SJSA1 (cell line): ENCODE measurements around the gene AZGP1. TPM values are rescaled to one million over a fixed set of nuclear protein-coding genes. Genes with fewer than 3 reads are reported as not detected.
"Not testable (repeated sequence)": the region's sequence is repeated elsewhere in the genome, so short reads cannot be mapped to it uniquely, and the experiment has no call there.

Experiments used
- DNase-seq, 2 experiments: peaks; one replicate each; pipeline ENCODE4 v3.0.0-alpha.2; 2015 to 2020; ENCODE audit warnings: low spot score in 2 of 2, low read depth in 1 of 2
- H3K27ac ChIP-seq: fragments of 250-450 bp; sonication (Bioruptor Pico); 2 replicates; pipeline ENCODE4 v1.5.1; 2020; ENCODE audit warnings: mild to moderate bottlenecking, moderate library complexity
- H3K27me3 ChIP-seq: fragments of 250-450 bp; sonication (Bioruptor Pico); replicated peaks from 2 replicates; pipeline ENCODE4 v1.5.1; 2020; ENCODE audit warnings: mild to moderate bottlenecking, moderate library complexity
- H3K36me3 ChIP-seq: fragments of 250-450 bp; sonication (Bioruptor Pico); 2 replicates; pipeline ENCODE4 v1.5.1; 2020; ENCODE audit warnings: mild to moderate bottlenecking
- H3K4me1 ChIP-seq: fragments of 250-450 bp; sonication (Bioruptor Pico); replicated peaks from 2 replicates; pipeline ENCODE4 v1.6.1; 2021; ENCODE audit warnings: mild to moderate bottlenecking
- H3K4me3 ChIP-seq: fragments of 250-450 bp; sonication (Bioruptor Pico); 2 replicates; pipeline ENCODE4 v1.5.1; 2020; ENCODE audit warnings: mild to moderate bottlenecking
- H3K9me3 ChIP-seq: fragments of 250-450 bp; sonication (Bioruptor Pico); replicated peaks from 2 replicates; pipeline ENCODE4 v1.5.1; 2020; ENCODE audit warnings: mild to moderate bottlenecking
- total RNA-seq: library from RNA; depleted of rRNA; stranded (reverse); fragments of >200 nt; shearing (Covaris generic); gene quantifications from 2 replicates; pipeline ENCODE4 v1.2.3, GENCODE V29; 2014; rRNA removed

AZGP1 gene
- total RNA-seq = not detected in 2 replicates

DNA sequence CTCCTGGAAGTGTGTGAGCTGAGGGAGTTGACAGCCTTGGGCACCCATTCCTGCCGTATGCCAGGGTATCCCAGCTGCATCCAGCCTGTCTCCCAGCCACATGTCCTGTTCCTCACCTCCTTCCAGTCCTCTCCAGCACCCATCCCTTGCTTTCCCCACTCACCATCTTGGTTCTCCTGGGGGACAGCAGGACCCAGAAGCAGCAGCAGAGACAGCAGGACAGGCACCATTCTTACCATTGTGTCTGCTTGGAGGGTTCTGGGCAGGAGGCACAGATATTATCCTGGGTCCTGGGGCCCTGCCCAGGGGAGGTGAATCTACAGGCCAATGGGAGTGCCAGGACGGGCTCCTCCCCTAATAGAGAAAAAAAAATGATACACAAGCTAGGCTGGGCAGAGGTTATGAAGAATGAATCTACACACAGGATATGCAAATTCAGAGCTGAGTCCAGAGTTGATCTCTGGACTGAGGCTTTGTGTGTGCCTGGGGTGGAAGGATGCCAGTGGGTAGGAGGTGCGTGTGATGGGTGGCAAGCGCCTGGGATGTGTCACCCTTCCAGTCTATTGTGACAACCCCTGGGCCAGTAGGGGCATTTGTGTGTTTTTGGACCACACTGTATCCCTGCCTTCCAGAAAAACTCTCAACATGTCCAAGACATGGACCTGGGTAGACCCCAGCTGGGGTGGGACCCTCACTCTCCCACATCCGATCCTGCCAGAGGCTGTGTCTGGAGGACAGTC, at the start of gene AZGP1:
Gene AZGP1, minus strand, starts transcription at position 250 of the 740 bp plus-strand sequence. Its CDS starts 11 bp downstream, at position 239.
- no peaks in the 10 kb centered on the region; the same call in 1 of the 2 replicates for H3K27me3 ChIP-seq
- no peaks in the 10 kb centered on the region for H3K36me3 ChIP-seq
- no peaks in the 10 kb centered on the region for H3K9me3 ChIP-seq
- H3K27ac ChIP-seq = no peak within 1 kb of the TSS
- no peak for DNase-seq
- no peak within 1 kb of the TSS for H3K4me3 ChIP-seq
- no peaks in the 10 kb centered on the region for H3K4me1 ChIP-seq

DNA sequence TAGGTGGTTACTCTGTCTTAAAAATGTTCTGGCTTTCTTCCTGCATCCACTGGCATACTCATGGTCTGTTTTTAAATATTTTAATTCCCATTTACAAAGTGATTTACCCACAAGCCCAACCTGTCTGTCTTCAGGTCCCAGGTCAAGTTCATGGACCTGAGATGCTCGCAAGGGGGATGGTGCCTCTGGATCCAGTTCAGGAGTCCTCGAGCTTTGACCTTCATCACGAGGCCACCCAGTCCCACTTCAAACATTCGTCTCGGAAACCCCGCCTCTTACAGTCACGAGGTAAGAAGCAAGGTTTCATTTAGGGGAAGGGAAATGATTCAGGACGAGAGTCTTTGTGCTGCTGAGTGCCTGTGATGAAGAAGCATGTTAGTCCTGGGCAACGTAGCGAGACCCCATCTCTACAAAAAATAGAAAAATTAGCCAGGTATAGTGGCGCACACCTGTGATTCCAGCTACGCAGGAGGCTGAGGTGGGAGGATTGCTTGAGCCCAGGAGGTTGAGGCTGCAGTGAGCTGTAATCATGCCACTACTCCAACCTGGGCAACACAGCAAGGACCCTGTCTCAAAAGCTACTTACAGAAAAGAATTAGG, 48.3 kb upstream of the AZGP1 start:
- DNase-seq = no peak
- H3K27me3 ChIP-seq = no peaks in the 10 kb centered on the region
- no peaks in the 10 kb centered on the region for H3K9me3 ChIP-seq
- peaks cover 72% of the 10 kb centered on the region for H3K36me3 ChIP-seq
- H3K4me1 ChIP-seq = peaks cover 5% of the 10 kb centered on the region; the same call in 1 of the 2 replicates
- H3K27ac ChIP-seq = no peak overlapping the region
- H3K4me3 ChIP-seq = no peak overlapping the region

DNA sequence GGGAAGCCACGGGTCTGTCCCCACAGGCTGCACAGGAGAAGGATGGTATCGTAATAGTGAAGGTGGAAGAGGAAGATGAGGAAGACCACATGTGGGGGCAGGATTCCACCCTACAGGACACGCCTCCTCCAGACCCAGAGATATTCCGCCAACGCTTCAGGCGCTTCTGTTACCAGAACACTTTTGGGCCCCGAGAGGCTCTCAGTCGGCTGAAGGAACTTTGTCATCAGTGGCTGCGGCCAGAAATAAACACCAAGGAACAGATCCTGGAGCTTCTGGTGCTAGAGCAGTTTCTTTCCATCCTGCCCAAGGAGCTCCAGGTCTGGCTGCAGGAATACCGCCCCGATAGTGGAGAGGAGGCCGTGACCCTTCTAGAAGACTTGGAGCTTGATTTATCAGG, 47.7 kb upstream of the AZGP1 start:
- DNase-seq = no peak
- Histone ChIP-seq H3K27ac (no peak overlapping the region), H3K27me3 (no peaks in the 10 kb centered on the region), H3K9me3 (no peaks in the 10 kb centered on the region), H3K36me3 (peaks cover 78% of the 10 kb centered on the region), H3K4me3 (no peak overlapping the region), H3K4me1 (peaks cover 5% of the 10 kb centered on the region; the same call in 1 of the 2 replicates)

DNA sequence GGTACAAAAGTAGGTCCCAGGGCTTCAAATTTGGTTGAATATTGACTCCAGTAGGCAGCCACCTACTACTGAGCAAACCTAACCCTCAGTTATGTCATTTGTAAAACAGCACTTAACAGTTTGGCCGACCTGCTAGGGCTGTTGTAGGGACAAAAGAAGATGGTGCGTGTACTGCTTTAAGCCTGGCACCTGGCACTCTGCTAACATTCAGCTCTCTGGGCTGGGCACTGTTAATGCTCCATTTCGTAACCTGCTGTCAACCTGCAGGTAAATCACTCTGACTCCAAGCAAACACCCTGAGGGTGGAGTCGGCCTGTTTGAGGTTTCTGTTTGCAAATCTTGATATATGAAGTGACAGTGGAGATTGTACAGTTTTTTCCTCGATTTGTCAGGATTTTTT, 46.8 kb upstream of the AZGP1 start:
- Histone ChIP-seq H3K27me3 (no peaks in the 10 kb centered on the region), H3K4me1 (peaks cover 7% of the 10 kb centered on the region), H3K27ac (no peak overlapping the region), H3K9me3 (no peaks in the 10 kb centered on the region), H3K36me3 (peaks cover 74% of the 10 kb centered on the region), H3K4me3 (no peak overlapping the region)
- DNase-seq = no peak

DNA sequence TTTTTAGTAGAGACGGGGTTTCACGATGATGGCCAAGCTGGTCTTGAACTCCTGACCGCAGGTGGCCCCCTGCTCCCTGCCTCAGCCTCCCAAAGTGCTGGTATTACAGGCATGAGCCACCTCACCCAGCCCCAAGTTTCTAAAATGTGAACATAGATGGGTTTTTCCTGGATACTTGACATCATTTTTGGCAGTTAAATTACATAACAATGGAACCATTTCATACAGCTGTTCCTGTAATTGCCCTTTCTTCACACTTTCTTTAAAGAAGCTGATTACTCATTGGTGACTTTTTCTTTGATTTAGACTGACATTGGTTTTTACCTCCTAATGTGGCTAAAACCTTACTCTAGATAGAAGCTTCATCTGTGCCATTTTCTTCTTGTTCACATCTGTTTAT, 45.5 kb upstream of the AZGP1 start:
- Histone ChIP-seq H3K4me1 (peaks cover 20% of the 10 kb centered on the region), H3K36me3 (peaks cover 71% of the 10 kb centered on the region), H3K4me3 (no peak overlapping the region), H3K27me3 (no peaks in the 10 kb centered on the region), H3K27ac (no peak overlapping the region), H3K9me3 (no peaks in the 10 kb centered on the region)
- DNase-seq = no peak

DNA sequence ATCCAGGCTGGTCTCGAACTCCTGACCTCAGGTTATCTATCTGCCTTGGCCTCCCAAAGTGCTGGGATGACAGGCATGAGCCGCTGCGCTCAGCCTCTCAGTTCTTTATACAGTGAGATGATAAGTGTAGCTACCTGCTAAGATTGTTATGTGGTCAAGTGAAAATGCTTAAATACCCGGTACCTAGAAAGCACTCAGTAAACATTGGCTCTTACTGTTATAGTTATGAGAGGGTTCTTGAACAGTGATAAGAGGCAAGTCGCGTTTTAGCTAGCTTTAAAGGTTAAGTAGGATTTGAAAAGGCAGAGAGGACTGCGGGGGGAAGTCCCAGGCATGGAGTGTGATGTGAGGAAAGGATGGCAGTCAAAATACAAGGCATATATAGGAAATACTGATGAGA, 44.1 kb upstream of the AZGP1 start:
- Histone ChIP-seq H3K36me3 (peaks cover 62% of the 10 kb centered on the region), H3K4me3 (no peak overlapping the region), H3K27me3 (no peaks in the 10 kb centered on the region), H3K9me3 (no peaks in the 10 kb centered on the region), H3K27ac (no peak overlapping the region), H3K4me1 (peaks cover 20% of the 10 kb centered on the region)
- no peak for DNase-seq

DNA sequence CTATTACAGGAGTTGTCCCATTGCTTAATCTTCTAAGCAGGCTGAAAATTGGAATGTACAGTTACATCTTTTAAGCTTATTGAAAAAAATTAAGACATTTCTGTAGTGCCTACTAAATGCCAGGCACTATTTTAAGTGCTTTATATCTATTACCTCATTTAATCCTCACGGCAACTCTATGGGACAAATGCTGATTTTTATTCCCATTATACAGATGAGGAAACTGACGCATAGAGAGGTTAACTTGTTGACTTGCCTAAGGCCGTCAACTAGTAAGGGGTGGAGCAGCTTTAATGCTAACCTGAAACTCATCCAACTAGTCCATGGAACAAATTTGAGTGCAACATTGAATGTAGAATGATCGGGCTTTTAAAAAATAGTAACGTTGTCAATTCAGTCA, 42.0 kb upstream of the AZGP1 start:
- Histone ChIP-seq H3K27me3 (no peaks in the 10 kb centered on the region), H3K4me3 (no peak overlapping the region), H3K9me3 (no peaks in the 10 kb centered on the region), H3K36me3 (peaks cover 43% of the 10 kb centered on the region), H3K27ac (peak overlapping the region; percentile 20; the same call in 1 of the 2 replicates), H3K4me1 (peaks cover 20% of the 10 kb centered on the region)
- no peak for DNase-seq

DNA sequence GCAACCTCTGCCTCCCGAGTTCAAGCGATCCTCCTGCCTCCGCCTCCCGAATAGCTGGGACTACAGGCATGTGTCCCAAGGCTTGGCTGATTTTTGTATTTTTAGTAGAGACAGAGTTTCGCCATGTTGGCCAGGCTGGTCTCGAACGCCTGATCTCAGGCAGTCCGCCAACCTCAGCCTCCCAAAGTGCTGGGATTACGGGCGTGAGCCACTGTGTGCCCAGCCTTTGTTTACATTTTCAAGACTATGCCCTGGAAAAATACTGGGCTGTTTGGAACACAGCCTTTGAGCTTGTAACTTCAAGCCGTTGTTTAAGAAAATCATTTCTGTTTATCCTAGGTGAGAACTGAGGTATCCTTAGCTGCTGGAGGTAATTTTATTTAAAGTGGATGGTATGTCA, 41.5 kb upstream of the AZGP1 start:
- Histone ChIP-seq H3K27ac (no peak overlapping the region), H3K9me3 (no peaks in the 10 kb centered on the region), H3K36me3 (peaks cover 40% of the 10 kb centered on the region), H3K4me3 (no peak overlapping the region; the same call in 1 of the 2 replicates), H3K4me1 (peaks cover 20% of the 10 kb centered on the region), H3K27me3 (no peaks in the 10 kb centered on the region)
- no peak for DNase-seq

DNA sequence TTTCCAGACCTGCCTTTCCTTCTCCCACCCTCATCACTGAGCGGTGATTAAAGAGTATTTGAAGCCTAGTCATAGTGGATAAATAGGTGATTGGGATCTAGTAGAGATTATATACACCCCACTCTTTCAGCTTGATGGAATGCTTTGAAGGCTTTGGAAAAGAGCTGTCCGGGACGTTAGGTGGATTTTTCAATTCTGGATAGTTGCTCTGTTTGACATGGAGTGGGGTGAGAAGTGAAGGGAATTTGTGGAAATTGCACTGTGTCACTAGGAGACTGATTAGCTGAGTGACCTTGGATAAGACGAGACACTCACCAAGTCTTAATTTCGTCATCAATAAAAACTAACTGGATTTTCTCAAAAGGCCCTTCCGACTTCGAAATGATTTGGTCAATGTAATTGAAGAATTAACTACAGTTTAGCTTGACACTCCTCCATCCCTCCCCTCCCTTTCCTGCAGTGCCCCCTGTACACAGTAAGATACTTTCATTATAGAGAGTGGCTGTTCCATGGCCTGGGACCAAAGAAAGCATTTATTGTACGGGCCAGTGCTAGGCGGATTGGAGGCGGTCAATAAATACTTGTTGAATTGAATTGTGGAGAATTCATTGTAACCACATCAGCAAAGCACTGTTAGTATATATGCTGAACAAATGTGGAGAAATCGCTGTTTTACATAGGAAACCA, 40.5 kb upstream of the AZGP1 start:
- peaks cover 33% of the 10 kb centered on the region for H3K36me3 ChIP-seq
- no peaks in the 10 kb centered on the region for H3K9me3 ChIP-seq
- DNase-seq = peak in 1 of 2 experiments; percentile 30
- H3K27me3 ChIP-seq = no peaks in the 10 kb centered on the region
- H3K27ac ChIP-seq = peak overlapping the region; percentile 91
- peak overlapping the region; percentile 78 for H3K4me3 ChIP-seq
- peaks cover 20% of the 10 kb centered on the region for H3K4me1 ChIP-seq

DNA sequence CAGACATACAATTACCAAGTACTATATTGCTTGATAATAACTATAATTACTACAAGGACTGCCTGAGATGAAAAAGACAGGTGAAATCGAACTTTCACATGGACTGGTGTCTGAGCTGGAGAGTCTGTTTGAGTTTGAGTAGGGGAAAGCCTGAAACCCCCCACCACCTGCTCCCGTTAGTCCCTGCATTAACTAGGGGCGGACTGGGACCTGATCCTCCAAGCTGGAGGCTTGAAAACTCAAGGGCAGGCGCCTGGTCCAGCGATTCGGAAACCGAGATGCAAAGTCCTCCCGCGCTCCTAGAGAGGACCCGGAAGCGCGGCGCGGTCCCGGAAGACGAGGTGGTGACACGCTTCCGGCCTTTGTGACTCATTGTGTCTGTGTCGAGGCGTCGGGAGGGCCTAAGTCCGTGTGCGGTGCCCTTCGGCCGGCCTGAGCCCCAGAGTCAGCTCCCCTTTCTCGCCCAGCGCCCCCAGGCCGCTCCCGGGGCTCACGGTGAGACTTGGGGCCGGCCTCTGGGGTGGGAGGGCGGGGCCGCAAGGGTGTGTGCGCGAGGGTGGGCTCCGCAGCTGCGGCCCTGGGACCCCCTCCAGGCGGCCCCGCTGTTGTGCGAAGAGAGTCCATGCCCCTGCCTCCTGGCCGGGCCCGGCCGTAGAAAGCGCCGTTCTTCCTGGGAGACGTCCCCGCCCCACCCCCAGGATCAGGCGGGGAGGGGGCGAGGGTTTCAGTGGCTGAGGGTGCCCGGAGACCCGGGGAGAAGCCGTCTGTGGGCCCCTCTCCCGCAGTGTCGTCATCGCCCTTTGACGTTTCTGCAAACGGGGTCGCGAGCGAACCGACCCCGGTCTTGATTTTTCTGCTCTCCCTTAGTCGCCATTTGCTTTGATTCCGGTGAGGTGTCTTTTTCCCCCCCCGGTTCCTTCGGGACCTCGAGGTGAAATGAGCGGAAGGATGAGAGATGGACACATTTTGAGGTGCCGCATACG, 39.7 kb upstream of the AZGP1 start, which contains the start of gene ZKSCAN1:
Gene ZKSCAN1, plus strand, starts transcription at position 365 of the 983 bp plus-strand sequence. CDS start 7,911 bp downstream, outside the sequence.
- peaks cover 30% of the 10 kb centered on the region for H3K36me3 ChIP-seq
- no peaks in the 10 kb centered on the region for H3K9me3 ChIP-seq
- H3K27ac ChIP-seq = peak within 1 kb of the TSS; percentile 91
- H3K4me1 ChIP-seq = peaks cover 20% of the 10 kb centered on the region
- no peaks in the 10 kb centered on the region for H3K27me3 ChIP-seq
- peak; percentile 76 to 90 for DNase-seq
- H3K4me3 ChIP-seq = peak within 1 kb of the TSS; percentile 78

DNA sequence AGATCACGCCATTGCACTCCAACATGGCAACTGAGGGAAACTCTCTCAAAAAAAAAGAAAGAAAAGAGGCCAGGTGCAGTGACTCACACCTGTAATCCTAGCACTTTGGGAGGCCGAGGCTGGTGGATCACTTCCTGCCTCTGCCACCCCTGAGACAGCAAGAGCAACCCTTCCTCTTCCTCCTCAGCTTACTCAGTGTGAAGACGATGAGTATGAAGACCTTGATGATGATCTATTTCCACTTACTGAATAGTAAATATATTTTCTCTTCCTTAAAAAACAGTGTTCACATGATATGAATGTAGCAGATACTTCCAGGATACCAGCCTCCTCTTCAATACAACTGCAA, 37.5 kb upstream of the AZGP1 start:
- DNase-seq = no peak
- no peak overlapping the region for H3K4me3 ChIP-seq
- H3K27me3 ChIP-seq = no peaks in the 10 kb centered on the region
- H3K9me3 ChIP-seq = no peaks in the 10 kb centered on the region
- no peak overlapping the region for H3K27ac ChIP-seq
- peaks cover 16% of the 10 kb centered on the region for H3K36me3 ChIP-seq
- H3K4me1 ChIP-seq = peaks cover 20% of the 10 kb centered on the region

DNA sequence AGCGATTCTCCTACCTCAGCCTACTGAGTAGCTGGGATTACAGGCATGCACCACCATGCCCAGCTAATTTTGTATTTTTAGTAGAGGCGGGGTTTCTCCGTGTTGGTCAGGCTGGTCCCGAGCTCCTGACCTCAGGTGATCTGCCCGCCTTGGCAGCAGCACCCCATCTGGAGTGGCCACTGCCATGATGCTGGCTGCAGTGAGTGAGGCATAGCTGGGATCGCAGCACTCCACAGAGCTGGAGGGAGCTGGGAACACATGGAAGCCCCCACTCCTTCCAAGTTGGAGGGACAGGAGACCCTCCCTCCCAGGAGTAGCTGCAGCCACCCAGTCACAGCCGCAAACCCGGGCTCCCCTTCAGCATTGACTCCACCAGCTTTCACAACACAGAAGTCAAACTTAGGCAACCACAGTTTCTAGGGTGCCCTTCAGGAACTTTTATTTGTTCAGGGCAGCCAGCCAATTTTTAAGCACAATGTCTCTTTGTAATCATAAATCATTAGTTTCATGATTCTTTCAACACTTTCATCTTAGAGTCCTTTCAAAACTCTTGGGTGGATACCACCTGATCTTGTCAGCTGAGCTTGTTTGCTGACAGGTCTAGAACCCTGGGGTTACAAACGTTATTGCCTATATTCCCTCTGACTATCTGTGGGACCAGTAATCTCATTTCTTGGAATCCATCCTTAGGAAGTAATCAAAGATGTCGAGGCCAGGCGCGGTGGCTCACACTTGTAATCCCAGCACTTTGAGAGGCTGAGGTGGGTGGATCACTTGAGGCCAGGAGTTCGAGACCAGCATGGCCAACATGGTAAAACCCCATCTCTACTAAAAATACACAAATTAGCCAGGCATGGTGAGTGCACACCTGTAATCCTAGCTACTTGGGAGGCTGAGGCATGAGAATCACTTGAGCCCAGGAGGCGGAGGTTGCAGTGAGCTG, 36.8 kb upstream of the AZGP1 start:
- not testable (repeated sequence) for H3K4me3 ChIP-seq, H3K27me3 ChIP-seq, H3K27ac ChIP-seq, H3K9me3 ChIP-seq, DNase-seq
- Histone ChIP-seq H3K36me3 (peaks cover 11% of the 10 kb centered on the region; the same call in 1 of the 2 replicates), H3K4me1 (peaks cover 18% of the 10 kb centered on the region)
